ENCODE results near the gene FHIP1B. TPM values are rescaled to one million over a fixed set of nuclear protein-coding genes. Genes with fewer than 3 reads are reported as not detected.

FHIP1B gene
- total RNA-seq, 1 donor from 2014 or later, result 50.7 TPM

DNA sequence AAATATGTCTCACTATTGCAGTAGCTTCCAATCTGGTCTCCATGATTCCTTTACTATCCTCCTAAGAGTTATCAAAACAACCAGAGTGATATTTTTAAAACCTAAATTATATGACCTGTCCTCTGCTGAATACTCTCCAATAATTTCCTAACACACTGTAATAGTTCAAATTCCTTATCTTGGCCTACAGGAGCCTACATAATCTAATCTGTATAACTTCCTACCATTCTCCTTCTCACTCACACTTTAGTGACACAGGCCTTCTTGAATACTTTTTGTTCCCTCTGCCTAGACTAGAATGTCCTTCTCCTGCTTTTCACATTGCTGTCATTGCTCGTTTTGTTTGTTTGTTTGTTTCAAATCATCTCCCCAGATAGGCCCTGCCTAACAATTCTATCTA, 9.4 kb downstream of the FHIP1B start:
- no peak overlapping the region for H3K4me3 Mint-ChIP-seq
- no peak for DNase-seq (ENCODE audit: extremely low spot score, unreplicated experiment)
- H3K4me1 Mint-ChIP-seq (ENCODE audit: unreplicated experiment), result peaks cover 5% of the 10 kb centered on the region
- H3K27me3 Mint-ChIP-seq, result no peaks in the 10 kb centered on the region
- H3K27ac Mint-ChIP-seq, result no peak overlapping the region
- H3K9me3 Mint-ChIP-seq, result peaks cover 5% of the 10 kb centered on the region
- no peak for TF ChIP-seq CTCF (conservative IDR thresholded peaks at IDR 0.05)
- peaks cover 5% of the 10 kb centered on the region for H3K36me3 Mint-ChIP-seq

DNA sequence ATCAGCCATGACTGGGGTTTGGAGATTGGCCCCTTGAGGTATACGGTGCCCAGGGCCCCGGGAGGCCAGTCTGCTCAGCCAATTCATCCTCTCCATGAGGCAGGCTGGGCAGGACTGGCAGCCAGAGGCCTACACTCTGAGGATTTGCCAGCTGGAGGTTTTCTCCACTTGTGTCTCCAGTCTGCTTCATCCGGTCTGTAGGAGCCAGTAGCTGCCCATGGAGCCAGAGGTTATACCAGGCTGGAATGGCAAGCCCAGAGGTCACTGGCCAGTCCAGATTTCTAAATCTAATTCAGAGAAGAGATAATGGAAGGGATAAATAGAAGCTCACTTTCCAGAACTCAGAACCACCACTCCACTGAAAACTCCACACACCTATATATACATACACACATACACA, 10.0 kb downstream of the FHIP1B start:
- Mint-ChIP-seq H3K4me1 (ENCODE audit: unreplicated experiment) (peaks cover 4% of the 10 kb centered on the region), H3K27me3 (no peaks in the 10 kb centered on the region), H3K36me3 (peaks cover 5% of the 10 kb centered on the region), H3K27ac (no peak overlapping the region), H3K9me3 (peaks cover 5% of the 10 kb centered on the region), H3K4me3 (no peak overlapping the region)
- no peak for DNase-seq (ENCODE audit: extremely low spot score, unreplicated experiment)
- TF ChIP-seq CTCF (conservative IDR thresholded peaks at IDR 0.05), result no peak

- Mint-ChIP-seq H3K27ac (no peak overlapping the region), H3K27me3 (no peaks in the 10 kb centered on the region), H3K4me1 (ENCODE audit: unreplicated experiment) (no peaks in the 10 kb centered on the region), H3K4me3 (no peak overlapping the region), H3K9me3 (peaks cover 5% of the 10 kb centered on the region), H3K36me3 (peaks cover 10% of the 10 kb centered on the region)
- DNase-seq (ENCODE audit: extremely low spot score, unreplicated experiment), result no peak
- TF ChIP-seq CTCF (conservative IDR thresholded peaks at IDR 0.05), result no peak
Measured at GRCh38 chr11:6223854-6224253, 10.6 kb downstream of the FHIP1B start.

GRCh38 chr11:6219359-6219758, 15.1 kb downstream of the FHIP1B start:
- Mint-ChIP-seq H3K27me3 (no peaks in the 10 kb centered on the region), H3K4me1 (ENCODE audit: unreplicated experiment) (peaks cover 7% of the 10 kb centered on the region), H3K36me3 (peaks cover 19% of the 10 kb centered on the region), H3K4me3 (no peak overlapping the region), H3K9me3 (no peaks in the 10 kb centered on the region), H3K27ac (peak overlapping the region; percentile 73)
- no peak for DNase-seq (ENCODE audit: extremely low spot score, unreplicated experiment)
- TF ChIP-seq CTCF (conservative IDR thresholded peaks at IDR 0.05), result no peak

- Mint-ChIP-seq H3K27ac (no peak overlapping the region), H3K36me3 (peaks cover 19% of the 10 kb centered on the region), H3K4me3 (no peak overlapping the region), H3K4me1 (ENCODE audit: unreplicated experiment) (peaks cover 7% of the 10 kb centered on the region), H3K27me3 (no peaks in the 10 kb centered on the region), H3K9me3 (no peaks in the 10 kb centered on the region)
- DNase-seq (ENCODE audit: extremely low spot score, unreplicated experiment), result no peak
- no peak for TF ChIP-seq CTCF (conservative IDR thresholded peaks at IDR 0.05)
Measured at GRCh38 chr11:6217722-6218121, 16.7 kb downstream of the FHIP1B start.

DNA sequence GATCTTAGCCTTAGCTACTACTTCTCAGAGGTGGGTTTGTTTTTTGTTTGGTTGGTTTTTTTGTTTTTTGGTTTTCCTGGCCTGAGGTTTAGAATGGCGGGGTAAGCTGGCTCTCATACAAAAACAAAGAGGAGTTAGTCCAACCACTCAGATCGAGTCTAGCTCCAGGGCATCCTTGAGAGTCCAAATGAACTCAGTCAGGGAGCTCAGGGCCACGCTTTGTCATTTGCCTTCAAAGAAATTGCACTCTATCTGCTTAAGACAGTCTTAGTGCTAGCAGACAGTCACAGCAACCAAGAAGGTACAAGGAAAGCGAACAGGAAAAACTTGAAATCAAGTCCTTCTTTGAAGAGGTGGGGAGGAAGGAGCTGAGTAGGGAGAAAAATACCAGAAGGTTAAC, 17.9 kb downstream of the FHIP1B start:
- peaks cover 7% of the 10 kb centered on the region for H3K4me1 Mint-ChIP-seq (ENCODE audit: unreplicated experiment)
- H3K4me3 Mint-ChIP-seq, result peak overlapping the region; percentile 33
- DNase-seq (ENCODE audit: extremely low spot score, unreplicated experiment), result no peak
- peak overlapping the region; percentile 92 for H3K27ac Mint-ChIP-seq
- no peaks in the 10 kb centered on the region for H3K27me3 Mint-ChIP-seq
- H3K36me3 Mint-ChIP-seq, result peaks cover 19% of the 10 kb centered on the region
- H3K9me3 Mint-ChIP-seq, result no peaks in the 10 kb centered on the region
- no peak for TF ChIP-seq CTCF (conservative IDR thresholded peaks at IDR 0.05)

Data from type B pancreatic cell (in vitro differentiated cells).